Measurements from ENCODE around the gene XPO6.
"Not testable (repeated sequence)": the region's sequence is repeated elsewhere in the genome, so short reads cannot be mapped to it uniquely, and the experiment has no call there.

The XPO6 gene

GRCh38 chr16:28115866-28116265 is 95.9 kb downstream of the XPO6 start:
- not testable (repeated sequence) for DNase-seq (ENCODE audit: low read depth, low spot score)

GRCh38 chr16:28112908-28113307 is 98.9 kb downstream of the XPO6 start:
- DNase-seq (ENCODE audit: low read depth, low spot score): no peak

GRCh38 chr16:28110977-28111376 is 100.8 kb downstream of the XPO6 start:
- DNase-seq (ENCODE audit: low read depth, low spot score): no peak

GRCh38 chr16:28110479-28110878 is 101.3 kb downstream of the XPO6 start:
- DNase-seq (ENCODE audit: low read depth, low spot score): no peak

- DNase-seq (ENCODE audit: low read depth, low spot score): no peak
Observed at GRCh38 chr16:28110074-28110473, 101.7 kb downstream of the XPO6 start.

- DNase-seq (ENCODE audit: low read depth, low spot score): no peak
Observed at GRCh38 chr16:28108590-28109247, 103.0 kb downstream of the XPO6 start.

GRCh38 chr16:28107232-28107631 is 104.5 kb downstream of the XPO6 start:
- no peak for DNase-seq (ENCODE audit: low read depth, low spot score)

GRCh38 chr16:28106467-28107215 is 105.1 kb downstream of the XPO6 start:
- no peak for DNase-seq (ENCODE audit: low read depth, low spot score)

GRCh38 chr16:28105954-28106353 is 105.8 kb downstream of the XPO6 start:
- DNase-seq (ENCODE audit: low read depth, low spot score): no peak

- no peak for DNase-seq (ENCODE audit: low read depth, low spot score)
Observed at GRCh38 chr16:28105297-28105696, 106.5 kb downstream of the XPO6 start.

GRCh38 chr16:28104404-28104803 is 107.4 kb downstream of the XPO6 start:
- no peak for DNase-seq (ENCODE audit: low read depth, low spot score)

GRCh38 chr16:28103516-28104170 is 108.1 kb downstream of the XPO6 start:
- DNase-seq (ENCODE audit: low read depth, low spot score): no peak

- no peak for DNase-seq (ENCODE audit: low read depth, low spot score)
Observed at GRCh38 chr16:28101533-28101890, 110.3 kb downstream of the XPO6 start.

- DNase-seq (ENCODE audit: low read depth, low spot score): no peak
Observed at GRCh38 chr16:28100810-28101532, 110.8 kb downstream of the XPO6 start.

GRCh38 chr16:28098959-28099945 is 112.5 kb downstream of the XPO6 start:
- DNase-seq (ENCODE audit: low read depth, low spot score): no peak

GRCh38 chr16:28098171-28098958 is 113.4 kb downstream of the XPO6 start:
- DNase-seq (ENCODE audit: low read depth, low spot score): no peak

GRCh38 chr16:28096983-28097899 is 114.5 kb downstream of the XPO6 start:
- no peak for DNase-seq (ENCODE audit: low read depth, low spot score)

GRCh38 chr16:28093385-28093725 is 118.4 kb downstream of the XPO6 start:
- DNase-seq (ENCODE audit: low read depth, low spot score): no peak

- DNase-seq (ENCODE audit: low read depth, low spot score): no peak
Observed at GRCh38 chr16:28092721-28093384, 118.9 kb downstream of the XPO6 start.
